GM19463 (cell line): Measurements from ENCODE around the gene CFL1.
"Not testable (repeated sequence)": the region's sequence is repeated elsewhere in the genome, so short reads cannot be mapped to it uniquely, and the experiment has no call there.

Experiments
- ATAC-seq: cut with Tn5 transposase; IDR thresholded peaks from one replicate; pipeline ENCODE4 v1.9.1; 2021; ENCODE audit warnings: mild to moderate bottlenecking, moderate library complexity; ENCODE audit not compliant: unreplicated experiment

Gene CFL1

GRCh38 chr11:65859812-65860277 lies 1.9 kb upstream of the CFL1 start:
- no peak for ATAC-seq

- ATAC-seq = peak; percentile 57
These were observed 1.3 kb upstream of the CFL1 start for GRCh38 chr11:65859095-65859811.

GRCh38 chr11:65858681-65859087 lies 704 bp upstream of the CFL1 start:
- ATAC-seq = no peak

GRCh38 chr11:65857500-65857852 lies 504 bp downstream of the CFL1 start:
- ATAC-seq = no peak

GRCh38 chr11:65856689-65857499 lies 1.1 kb downstream of the CFL1 start:
- peak; percentile 20 for ATAC-seq

- no peak for ATAC-seq
These were observed 2.0 kb downstream of the CFL1 start for GRCh38 chr11:65855927-65856363.

GRCh38 chr11:65854852-65855837 lies 2.8 kb downstream of the CFL1 start:
- no peak for ATAC-seq

- ATAC-seq = no peak
These were observed 3.8 kb downstream of the CFL1 start for GRCh38 chr11:65854161-65854592.

GRCh38 chr11:65853246-65853979 lies 4.6 kb downstream of the CFL1 start:
- no peak for ATAC-seq

GRCh38 chr11:65852508-65853245 lies 5.3 kb downstream of the CFL1 start:
- ATAC-seq = no peak

GRCh38 chr11:65851811-65852507 lies 6.0 kb downstream of the CFL1 start:
- no peak for ATAC-seq

GRCh38 chr11:65851083-65851579 lies 6.8 kb downstream of the CFL1 start:
- ATAC-seq = no peak

- no peak for ATAC-seq
These were observed 7.5 kb downstream of the CFL1 start for GRCh38 chr11:65850217-65851082.

GRCh38 chr11:65849771-65850216 lies 8.2 kb downstream of the CFL1 start:
- ATAC-seq = no peak

GRCh38 chr11:65849366-65849765 lies 8.6 kb downstream of the CFL1 start:
- ATAC-seq = no peak

- not testable (repeated sequence) for ATAC-seq
These were observed 9.3 kb downstream of the CFL1 start for GRCh38 chr11:65848693-65849092.

- no peak for ATAC-seq
These were observed 10.2 kb downstream of the CFL1 start for GRCh38 chr11:65847746-65848145.
